Heart left ventricle (tissue), 13 donors: ENCODE results near the gene ABCF3.

Source experiments
- CTCF ChIP-seq, 12 donors: fragments of 200-600 bp; sonication (generic) in 4 of 12; IDR thresholded peaks; one replicate each; pipeline versions ENCODE4 v1.5.0 to v1.8.0; 2018 to 2022; ENCODE audit warnings: antibody characterized with exemption in 12 of 12, mild to moderate bottlenecking in 5 of 12
- POLR2A ChIP-seq, 2 donors: fragments of 450-650 bp; IDR thresholded peaks; one replicate each; pipeline ENCODE4 v1.6.1; 2017; ENCODE audit warnings: antibody characterized with exemption in 2 of 2, mild to moderate bottlenecking in 2 of 2, moderate library complexity in 2 of 2
- donor health status: ischemic (EF 13 %, LVEDD 7.1; RV severe dilation, severe dysfunction).
- donor health status: DM: no; HTN: yes; CAD: no.
- donor health status: DM: no; HTN: no; CAD: no.
- donor health status: ischemic (EF 25% LVEDD 6.9; RV normal size, moderate dysfunction).
- donor health status: ischemic (EF 25% LVEDD 5.7; RV mildly dilated, moderate dysfunction).
- donor health status: ischemic (EF 35%, LVEDD 5.7; RV mildly dilated, moderate dysfunction).
- donor health status: nonischemic (EF 11% LVEDD 7.7; RV severe dilation, severe dysfunction).
- donor health status: DM: yes; HTN: yes; CAD: no.
- donor health status: PGD.
- donor health status: ischemic (EF 29% LVEDD 5.4; RV normal size, mild dysfunction).
- donor health status: nonischemic (EF 23%, LVEDD 6.1; RV moderate dilation, normal function).

GRCh38 chr3:184174284-184174645, 11.7 kb upstream of the ABCF3 start:
- TF ChIP-seq POLR2A (IDR thresholded peaks at IDR 0.05) (no peak), CTCF (IDR thresholded peaks at IDR 0.05) (no peak)
